ENCODE measurements around the gene MSL2.

GRCh38 chr3:136245691-136246090 is 49.6 kb upstream of the MSL2 start:
- no peak for TF ChIP-seq CTCF (IDR thresholded peaks at IDR 0.05)
- no peak for TF ChIP-seq POLR2AphosphoS5 (IDR thresholded peaks at IDR 0.05; ENCODE audit: low read depth, low read length)
- no peak for TF ChIP-seq SIN3A (IDR thresholded peaks at IDR 0.05; ENCODE audit: borderline replicate concordance, insufficient read depth, low read depth, low read length)
- TF ChIP-seq TCF7L2 (IDR thresholded peaks at IDR 0.05; ENCODE audit: low read depth, low read length): no peak
- TF ChIP-seq REST (IDR thresholded peaks at IDR 0.05; ENCODE audit: insufficient read depth in 1 of 2, low read depth in 2 of 2, low read length in 1 of 2): no peak
